Measurements from ENCODE around the gene FRY. TPM values are rescaled to one million over a fixed set of nuclear protein-coding genes. Genes with fewer than 3 reads are reported as not detected.

The FRY gene
- total RNA-seq, 4 donors from 2014 or later: 21.1 to 89.7 (median 34.4) TPM

- no peak for DNase-seq (ENCODE audit: low spot score)
- ATAC-seq (ENCODE audit: low FRiP score): no peak
These were observed 231.0 kb downstream of the FRY start for GRCh38 chr13:32262619-32263018.

GRCh38 chr13:32264407-32264806 is 232.8 kb downstream of the FRY start:
- ATAC-seq (ENCODE audit: low FRiP score) (no peak), DNase-seq (ENCODE audit: low spot score) (no peak)
- no peak for TF ChIP-seq CTCF (IDR thresholded peaks at IDR 0.05)

More at GRCh38 chr13:32262619-32263018, 231.0 kb downstream of the FRY start:
- TF ChIP-seq CTCF (IDR thresholded peaks at IDR 0.05): no peak

DNA sequence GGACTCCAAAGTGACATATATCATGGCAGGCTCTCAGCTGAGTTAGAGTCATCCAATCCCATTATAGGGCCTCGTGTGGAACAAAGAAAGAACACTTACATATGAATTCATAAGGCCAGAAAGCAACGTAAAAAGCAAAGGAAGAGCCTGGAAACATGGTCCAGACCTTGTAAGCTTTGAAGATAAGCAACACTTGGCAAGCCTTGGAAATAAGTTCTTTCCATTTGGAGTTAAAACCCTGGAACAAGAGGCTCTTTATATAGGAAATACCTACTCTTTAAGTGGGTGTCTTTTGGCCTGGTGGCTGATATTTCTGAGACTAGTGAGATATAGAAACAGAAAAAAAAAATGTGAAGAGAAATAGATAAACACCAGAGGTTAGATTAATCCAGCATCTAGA is 234.2 kb downstream of the FRY start:
- ATAC-seq (ENCODE audit: low FRiP score) (no peak), DNase-seq (ENCODE audit: low spot score) (no peak)
- no peak for TF ChIP-seq CTCF (IDR thresholded peaks at IDR 0.05)

GRCh38 chr13:32266130-32266529 is 234.6 kb downstream of the FRY start:
- DNase-seq (ENCODE audit: low spot score) (no peak), ATAC-seq (ENCODE audit: low FRiP score) (no peak)
- no peak for TF ChIP-seq CTCF (IDR thresholded peaks at IDR 0.05)

GRCh38 chr13:32267836-32268439 is 236.4 kb downstream of the FRY start:
- no peak for ATAC-seq (ENCODE audit: low FRiP score)
- no peak for DNase-seq (ENCODE audit: low spot score)
- no peak for TF ChIP-seq CTCF (IDR thresholded peaks at IDR 0.05)

- ATAC-seq (ENCODE audit: low FRiP score) (no peak), DNase-seq (ENCODE audit: low spot score) (no peak)
- no peak for TF ChIP-seq CTCF (IDR thresholded peaks at IDR 0.05)
These were observed 240.6 kb downstream of the FRY start for GRCh38 chr13:32272021-32272683.

- TF ChIP-seq CTCF (IDR thresholded peaks at IDR 0.05): no peak
- ATAC-seq (ENCODE audit: low FRiP score) (no peak), DNase-seq (ENCODE audit: low spot score) (no peak)
These were observed 246.3 kb downstream of the FRY start for GRCh38 chr13:32277839-32278238.

Measured in omental fat pad (tissue), 4 donors.